Adrenal gland (tissue), 5 donors: ENCODE measurements around the gene ARPC5.

Experiments
- CTCF ChIP-seq, 6 experiments: fragments of 450-650 bp in 4 of 6; fragments of 200-600 bp in 2 of 6; sonication (generic) in 1 of 6; IDR thresholded peaks; 1 replicate in 5 of 6; 2 replicates in 1 of 6; pipeline versions ENCODE4 v1.5.1 to v1.8.0; 2016 to 2021; ENCODE audit warnings: antibody characterized with exemption in 6 of 6, mild to moderate bottlenecking in 2 of 6, moderate library complexity in 1 of 6
- POLR2A ChIP-seq, 2 donors: fragments of 450-650 bp; IDR thresholded peaks; one replicate each; pipeline ENCODE4 v1.6.1; 2017; ENCODE audit warnings: antibody characterized with exemption in 2 of 2, mild to moderate bottlenecking in 2 of 2, moderate library complexity in 1 of 2
- donor health status: DM: no; HTN: no; CAD: no.

- TF ChIP-seq POLR2A (IDR thresholded peaks at IDR 0.05), result no peak
- no peak for TF ChIP-seq CTCF (IDR thresholded peaks at IDR 0.05)
Observed at GRCh38 chr1:183628537-183628936, 7.0 kb downstream of the ARPC5 start.
